ENCODE results near the gene DHX35. TPM values are rescaled to one million over a fixed set of nuclear protein-coding genes. Genes with fewer than 3 reads are reported as not detected.

DHX35 gene
- total and polyA plus RNA-seq, 7 donors, result 3.4 to 11.9 (median 5.8) TPM

DNA sequence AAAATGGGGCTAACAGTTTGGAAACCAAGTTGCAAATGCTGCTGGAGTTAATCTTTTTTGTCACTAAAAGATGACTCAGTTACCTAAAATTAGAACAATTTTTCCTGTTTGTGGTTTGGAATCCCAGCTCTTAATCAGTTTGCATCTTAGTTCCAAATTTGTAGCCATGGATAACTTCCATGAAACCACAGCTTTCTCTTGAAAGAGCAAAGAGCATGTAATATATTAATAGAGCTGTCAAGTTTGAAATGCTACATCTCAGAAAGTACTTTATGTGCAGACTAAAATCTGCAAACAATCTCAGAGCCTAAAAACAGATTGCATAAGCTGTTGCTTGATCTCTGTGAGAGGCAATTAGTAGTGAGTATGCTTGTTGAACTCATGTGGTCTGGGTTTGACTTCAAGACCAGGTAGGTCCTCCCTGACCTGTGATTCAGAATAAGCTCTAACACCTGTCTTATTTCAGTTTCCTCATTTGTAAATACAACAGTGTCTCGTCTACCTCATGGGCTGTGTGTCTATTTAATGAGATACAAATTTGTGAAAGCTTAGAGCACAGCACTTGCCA, 23.5 kb downstream of the DHX35 start:
- no peaks in the 10 kb centered on the region for H3K27me3 ChIP-seq (ENCODE audit: insufficient read depth in 3 of 3, low read length in 2 of 3)
- no peak overlapping the region for H3K27ac ChIP-seq
- TF ChIP-seq, protein P1, sequence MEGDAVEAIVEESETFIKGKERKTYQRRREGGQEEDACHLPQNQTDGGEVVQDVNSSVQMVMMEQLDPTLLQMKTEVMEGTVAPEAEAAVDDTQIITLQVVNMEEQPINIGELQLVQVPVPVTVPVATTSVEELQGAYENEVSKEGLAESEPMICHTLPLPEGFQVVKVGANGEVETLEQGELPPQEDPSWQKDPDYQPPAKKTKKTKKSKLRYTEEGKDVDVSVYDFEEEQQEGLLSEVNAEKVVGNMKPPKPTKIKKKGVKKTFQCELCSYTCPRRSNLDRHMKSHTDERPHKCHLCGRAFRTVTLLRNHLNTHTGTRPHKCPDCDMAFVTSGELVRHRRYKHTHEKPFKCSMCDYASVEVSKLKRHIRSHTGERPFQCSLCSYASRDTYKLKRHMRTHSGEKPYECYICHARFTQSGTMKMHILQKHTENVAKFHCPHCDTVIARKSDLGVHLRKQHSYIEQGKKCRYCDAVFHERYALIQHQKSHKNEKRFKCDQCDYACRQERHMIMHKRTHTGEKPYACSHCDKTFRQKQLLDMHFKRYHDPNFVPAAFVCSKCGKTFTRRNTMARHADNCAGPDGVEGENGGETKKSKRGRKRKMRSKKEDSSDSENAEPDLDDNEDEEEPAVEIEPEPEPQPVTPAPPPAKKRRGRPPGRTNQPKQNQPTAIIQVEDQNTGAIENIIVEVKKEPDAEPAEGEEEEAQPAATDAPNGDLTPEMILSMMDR (IDR thresholded peaks at IDR 0.05), result no peak
- ATAC-seq, result peak in 3 of 4 donors; percentile 41 to 78 (median 66)
- intact Hi-C loops (cut with DNase I), result no loop called here
- no peak overlapping the region for H3K4me3 ChIP-seq
- 19 to 56% (median 31%) methylated on average over 1 of the region's 1 CpG for WGBS, 3 donors
- peaks cover 18% of the 10 kb centered on the region for H3K4me1 ChIP-seq
- H3K36me3 ChIP-seq (ENCODE audit: insufficient read depth in 1 of 2, low read depth in 1 of 2), result peaks cover 0 to 40% of the 10 kb centered on the region in 2 donors
- DNase-seq, result no peak
- H3K9me3 ChIP-seq, result no peaks in the 10 kb centered on the region

DNA sequence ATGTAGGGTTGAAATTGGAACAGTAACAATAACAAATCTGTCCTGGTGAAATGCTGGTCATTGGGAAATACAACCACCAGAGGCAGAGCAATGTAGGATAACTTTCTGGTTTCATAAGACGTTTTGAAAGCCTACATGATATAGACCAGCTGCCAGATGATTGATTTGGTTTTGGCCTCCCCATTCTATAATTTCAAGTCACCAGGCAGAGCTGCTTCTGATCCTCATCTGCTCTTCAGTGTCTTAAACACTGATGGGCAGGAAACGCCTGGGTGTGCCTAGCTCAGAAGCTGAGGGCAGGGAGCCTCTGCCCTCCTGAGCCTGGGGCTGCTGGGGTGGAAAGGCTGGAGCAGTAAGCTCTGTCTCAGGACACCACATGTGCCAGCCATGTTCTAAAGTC, 24.5 kb downstream of the DHX35 start:
- Histone ChIP-seq H3K27ac (no peak overlapping the region), H3K9me3 (no peaks in the 10 kb centered on the region), H3K27me3 (ENCODE audit: insufficient read depth in 3 of 3, low read length in 2 of 3) (no peaks in the 10 kb centered on the region), H3K4me3 (no peak overlapping the region), H3K4me1 (peaks cover 18% of the 10 kb centered on the region), H3K36me3 (ENCODE audit: insufficient read depth in 1 of 2, low read depth in 1 of 2) (peaks cover 0 to 50% of the 10 kb centered on the region in 2 donors)
- TF ChIP-seq, protein P1 (IDR thresholded peaks at IDR 0.05), result no peak
- DNase-seq (no peak), ATAC-seq (no peak)
- WGBS, 3 donors, result 83 to 96% (median 95%) methylated on average over 2 of the region's 2 CpGs
- intact Hi-C loops (cut with DNase I), result no loop called here

DNA sequence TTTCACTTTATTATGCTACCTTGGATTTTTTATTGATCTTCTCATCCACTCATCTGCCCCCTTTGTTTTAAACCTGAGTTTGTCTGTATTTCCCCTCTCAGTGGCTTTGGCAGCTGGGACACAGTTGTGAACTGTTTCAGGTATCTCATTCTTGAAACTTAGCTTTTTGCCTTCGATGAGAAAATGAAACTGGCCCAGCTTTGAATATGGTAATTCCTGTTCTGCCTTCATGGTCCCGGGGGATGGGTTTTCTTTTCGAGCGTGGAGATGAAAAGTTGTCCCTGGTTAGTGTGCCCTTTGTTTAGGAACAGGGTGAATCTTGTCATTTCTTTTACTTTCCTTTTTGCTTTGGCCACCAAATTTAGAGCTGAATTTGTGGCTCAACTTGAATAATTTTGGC, 25.6 kb downstream of the DHX35 start:
- intact Hi-C loops (cut with DNase I), result no loop called here
- TF ChIP-seq, protein P1 (IDR thresholded peaks at IDR 0.05), result no peak
- Histone ChIP-seq H3K27ac (no peak overlapping the region), H3K36me3 (ENCODE audit: insufficient read depth in 1 of 2, low read depth in 1 of 2) (peaks cover 0 to 61% of the 10 kb centered on the region in 2 donors), H3K4me3 (no peak overlapping the region), H3K9me3 (no peaks in the 10 kb centered on the region), H3K4me1 (peaks cover 18% of the 10 kb centered on the region), H3K27me3 (ENCODE audit: insufficient read depth in 3 of 3, low read length in 2 of 3) (no peaks in the 10 kb centered on the region)
- WGBS, 3 donors, result 66 to 74% (median 73%) methylated on average over 4 of the region's 4 CpGs
- ATAC-seq (no peak), DNase-seq (no peak)

DNA sequence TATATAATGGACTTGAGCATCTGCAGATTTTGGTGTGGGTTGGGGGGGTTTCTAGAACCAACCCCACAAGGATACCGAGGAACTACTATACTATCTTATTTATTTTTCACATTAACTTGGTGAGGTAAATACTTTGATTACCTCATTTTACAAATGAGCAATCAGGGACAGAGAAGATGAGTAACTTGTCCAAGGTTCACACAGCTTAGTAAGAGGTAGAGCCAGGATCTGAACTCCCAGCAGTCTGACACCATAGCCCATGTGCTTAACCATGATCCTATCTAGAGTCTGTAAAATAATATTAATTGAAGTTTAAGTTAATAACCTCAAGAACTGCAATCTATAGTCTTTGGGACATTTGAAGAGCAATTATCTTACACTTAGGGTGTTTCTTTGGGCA, 28.6 kb downstream of the DHX35 start:
- Histone ChIP-seq H3K4me3 (no peak overlapping the region), H3K27ac (no peak overlapping the region), H3K9me3 (no peaks in the 10 kb centered on the region), H3K27me3 (ENCODE audit: insufficient read depth in 3 of 3, low read length in 2 of 3) (no peaks in the 10 kb centered on the region), H3K4me1 (peaks cover 7% of the 10 kb centered on the region), H3K36me3 (ENCODE audit: insufficient read depth in 1 of 2, low read depth in 1 of 2) (peaks cover 2 to 71% of the 10 kb centered on the region in 2 donors)
- DNase-seq (no peak), ATAC-seq (no peak)
- TF ChIP-seq, protein P1 (IDR thresholded peaks at IDR 0.05), result no peak
- intact Hi-C loops (cut with DNase I), result no loop called here
- WGBS, 3 donors, result 97 to 100% (median 98%) methylated on average over 1 of the region's 1 CpG
